H1 (cell line): Measurements from ENCODE around the gene CLCC1. TPM values are rescaled to one million over a fixed set of nuclear protein-coding genes. Genes with fewer than 3 reads are reported as not detected.

Experiments used
- CTCF ChIA-PET: fragments of 300-600 bp; sonication (Branson Sonifier 250); formaldehyde crosslinking; loops from one replicate; lab custom pipeline; 2021; ENCODE audit not compliant: partially characterized antibody; lab: Charles Lee
- POLR2A ChIA-PET: fragments of 300-600 bp; sonication (Branson Sonifier 250); formaldehyde crosslinking; loops from one replicate; lab custom pipeline; 2021; ENCODE audit warnings: inconsistent platforms; ENCODE audit not compliant: partially characterized antibody; lab: Charles Lee
- DNase-seq, 2 experiments: peaks; one replicate each; pipeline versions ENCODE4 v3.0.0 to v3.0.0-alpha.2; 2010 to 2022; ENCODE audit warnings: low spot score in 2 of 2, low read depth in 1 of 2, mixed read lengths in 1 of 2
- FAIRE-seq: peaks from 2 replicates; lab custom pipeline; 2011; peaks lifted over from hg19 to GRCh38; lab: Jason Lieb, UNC
- H2AFZ ChIP-seq: 2 replicates; pipeline ENCODE4 v1.8.1; 2012; ENCODE audit warnings: low read length, inconsistent platforms
- H2AK5ac ChIP-seq: 2 replicates; pipeline ENCODE4 v1.6.1; 2013; ENCODE audit warnings: low read depth, low read length
- H2BK120ac ChIP-seq: replicated peaks from 2 replicates; pipeline ENCODE3; 2013; ENCODE audit warnings: low read depth, low read length, inconsistent platforms
- H2BK12ac ChIP-seq: 2 replicates; pipeline ENCODE4 v1.6.1; 2013; ENCODE audit warnings: low read depth, low read length
- H2BK15ac ChIP-seq: 2 replicates; pipeline ENCODE4 v1.6.1; 2013; ENCODE audit warnings: low read length
- H2BK20ac ChIP-seq: 2 replicates; pipeline ENCODE4 v1.6.1; 2013; ENCODE audit warnings: low read length
- H2BK5ac ChIP-seq: 2 replicates; pipeline ENCODE4 v1.6.1; 2013; ENCODE audit warnings: low read depth, low read length
- H3K14ac ChIP-seq: 2 replicates; pipeline ENCODE4 v1.6.1; 2013; ENCODE audit warnings: inconsistent platforms; ENCODE audit not compliant: insufficient read length
- H3K18ac ChIP-seq: 2 replicates; pipeline ENCODE4 v1.6.1; 2013; ENCODE audit warnings: low read length; ENCODE audit errors: extremely low read depth
- H3K23ac ChIP-seq: 2 replicates; pipeline ENCODE4 v1.6.1; 2013; ENCODE audit warnings: inconsistent platforms; ENCODE audit not compliant: insufficient read length
- H3K23me2 ChIP-seq: 2 replicates; pipeline ENCODE4 v1.6.1; 2013; ENCODE audit warnings: low read depth, low read length
- H3K27ac ChIP-seq: 2 replicates; pipeline ENCODE4 v1.6.1; 2011; ENCODE audit warnings: low read depth, low read length, inconsistent platforms
- H3K27me3 ChIP-seq, 4 experiments: replicated peaks in 1 of 4; 1 replicate in 1 of 4; 2 replicates in 3 of 4; pipeline versions ENCODE4 v1.6.1 to v1.8.1; 2011 to 2013; ENCODE audit warnings: low read length in 3 of 4, mild to moderate bottlenecking in 3 of 4, inconsistent platforms in 2 of 4, mixed read lengths in 2 of 4, moderate library complexity in 1 of 4; ENCODE audit not compliant: control insufficient read depth in 3 of 4, insufficient read depth in 3 of 4; ENCODE audit errors: extremely low read depth in 1 of 4
- H3K36me3 ChIP-seq, 4 experiments: 2 replicates each; pipeline versions ENCODE4 v1.6.1 to v1.8.1; 2011 to 2013; ENCODE audit warnings: mild to moderate bottlenecking in 4 of 4, low read length in 3 of 4, moderate library complexity in 2 of 4, control low read depth in 1 of 4, inconsistent platforms in 1 of 4; ENCODE audit not compliant: insufficient read depth in 4 of 4, control insufficient read depth in 2 of 4
- H3K4ac ChIP-seq: replicated peaks from 2 replicates; pipeline ENCODE3; 2013; ENCODE audit warnings: low read length, low read depth, mixed read lengths, inconsistent platforms; ENCODE audit not compliant: insufficient read length
- H3K4me1 ChIP-seq, 4 experiments: replicated peaks in 1 of 4; 1 replicate in 1 of 4; 2 replicates in 3 of 4; pipeline versions ENCODE4 v1.6.1 to v1.8.1; 2011 to 2013; ENCODE audit warnings: low read length in 3 of 4, inconsistent platforms in 2 of 4, mixed read lengths in 1 of 4; ENCODE audit not compliant: insufficient read depth in 4 of 4, control insufficient read depth in 3 of 4
- H3K4me2 ChIP-seq, 2 experiments: 2 replicates each; pipeline versions ENCODE4 v1.6.1 to v1.8.1; 2011 to 2013; ENCODE audit warnings: low read depth in 2 of 2, low read length in 2 of 2, control low read depth in 1 of 2, inconsistent platforms in 1 of 2, mild to moderate bottlenecking in 1 of 2; ENCODE audit not compliant: insufficient read depth in 1 of 2
- H3K4me3 ChIP-seq, 4 experiments: fragments of 200-600, 300-600 bp in 1 of 4; sonication (generic), shearing (Covaris generic), sonication (Bioruptor Twin) in 1 of 4; 2 replicates each; pipeline versions ENCODE4 v1.5.1 to v1.8.1; 2011 to 2016; ENCODE audit warnings: low read length in 4 of 4, low read depth in 3 of 4, control low read depth in 2 of 4, inconsistent platforms in 2 of 4, mild to moderate bottlenecking in 2 of 4, mixed read lengths in 1 of 4, moderate library complexity in 1 of 4; ENCODE audit not compliant: insufficient read depth in 2 of 4; ENCODE audit errors: extremely low read depth in 1 of 4
- H3K56ac ChIP-seq: replicated peaks from 2 replicates; pipeline ENCODE3; 2013; ENCODE audit warnings: low read depth, mild to moderate bottlenecking, mixed read lengths, low read length, inconsistent platforms; ENCODE audit not compliant: insufficient read length
- H3K79me1 ChIP-seq: 2 replicates; pipeline ENCODE4 v1.6.1; 2013; ENCODE audit warnings: low read depth, low read length, control low read depth
- H3K79me2 ChIP-seq, 2 experiments: 2 replicates each; pipeline versions ENCODE4 v1.6.1 to v1.8.1; 2012 to 2013; ENCODE audit warnings: low read length in 2 of 2, mild to moderate bottlenecking in 2 of 2, inconsistent platforms in 1 of 2; ENCODE audit not compliant: insufficient read depth in 2 of 2, control insufficient read depth in 1 of 2
- H3K9ac ChIP-seq, 4 experiments: replicated peaks in 1 of 4; 1 replicate in 1 of 4; 2 replicates in 3 of 4; pipeline versions ENCODE4 v1.6.1 to v1.8.1; 2011 to 2013; ENCODE audit warnings: low read depth in 3 of 4, low read length in 3 of 4, control low read depth in 2 of 4, mild to moderate bottlenecking in 2 of 4, moderate library complexity in 2 of 4, inconsistent platforms in 1 of 4; ENCODE audit errors: extremely low read depth in 1 of 4
- H3K9me3 ChIP-seq, 2 experiments: 2 replicates each; pipeline versions ENCODE4 v1.6.1 to v1.8.1; 2012 to 2013; ENCODE audit warnings: mild to moderate bottlenecking in 2 of 2, moderate library complexity in 2 of 2, control low read depth in 1 of 2, inconsistent platforms in 1 of 2, low read depth in 1 of 2, low read length in 1 of 2, mixed read lengths in 1 of 2; ENCODE audit not compliant: insufficient read depth in 2 of 2
- H4K20me1 ChIP-seq, 2 experiments: replicated peaks in 1 of 2; 2 replicates each; pipeline versions ENCODE3 to v1.8.1; 2011 to 2013; ENCODE audit warnings: inconsistent platforms in 2 of 2, low read length in 2 of 2, mild to moderate bottlenecking in 1 of 2; ENCODE audit not compliant: insufficient read depth in 2 of 2, control insufficient read depth in 1 of 2
- H4K5ac ChIP-seq: 2 replicates; pipeline ENCODE4 v1.6.1; 2013; ENCODE audit warnings: low read length, low read depth, mixed read lengths, inconsistent platforms; ENCODE audit not compliant: insufficient read length
- H4K8ac ChIP-seq: 2 replicates; pipeline ENCODE4 v1.8.0; 2013; ENCODE audit warnings: mild to moderate bottlenecking, moderate library complexity, low read length, inconsistent platforms; ENCODE audit not compliant: insufficient read depth; ENCODE audit errors: extremely low read depth
- H4K91ac ChIP-seq: replicated peaks from 2 replicates; pipeline ENCODE3; 2013; ENCODE audit warnings: low read length, mixed read lengths, inconsistent platforms; ENCODE audit not compliant: insufficient read length
- BCL11A ChIP-seq, 2 experiments: IDR thresholded peaks; one replicate each; pipeline ENCODE4 v1.6.1; 2011; ENCODE audit warnings: low read depth in 2 of 2, low read length in 2 of 2, mild to moderate bottlenecking in 2 of 2
- WGBS, 2 experiments: shearing (Covaris generic) in 1 of 2; methylation state at CpG; one replicate each; pipeline versions ENCODE4 v1.1.6 to v1.1.7; 2013 to 2015; ENCODE audit warnings: low lambda C conversion rate in 2 of 2, mixed read lengths in 2 of 2, inconsistent platforms in 1 of 2, low coverage in 1 of 2, missing lambda C conversion rate in 1 of 2; ENCODE audit not compliant: insufficient replicate concordance in 2 of 2, insufficient coverage in 1 of 2, insufficient read length in 1 of 2; ENCODE audit errors: extremely low coverage in 1 of 2, missing lambda C conversion rate in 1 of 2; 5-methylcytosine and 5-hydroxymethylcytosine counted together
- polyA plus RNA-seq, 7 experiments: library from polyadenylated mRNA; depleted of rRNA in 3 of 7; stranded (reverse) in 5 of 7; unstranded in 2 of 7; fragments of >200 nt in 5 of 7; fragments of 200-250 nt in 2 of 7; gene quantifications; 1 replicate in 5 of 7; 2 replicates in 1 of 7; 4 replicates in 1 of 7; pipeline versions ENCODE4 v1.2.1 to v1.2.3, GENCODE V29; 2011 to 2013; ENCODE audit warnings: missing spikeins in 2 of 7, mixed read lengths in 2 of 7
- total RNA-seq: library from RNA; stranded (reverse); fragmentation: NEBNext Ultra II Directional; extraction: Animal tissue kit (Norgen Biotek cat#: 25700); gene quantifications from 2 replicates; pipeline ENCODE4 v1.2.1, GENCODE V29; 2021

The CLCC1 gene
- total and polyA plus RNA-seq, 2 of the 8 experiments (the other 6 are each of a cell fraction or from before 2014, with no cell fraction given): 8.1 to 23.8 TPM

DNA sequence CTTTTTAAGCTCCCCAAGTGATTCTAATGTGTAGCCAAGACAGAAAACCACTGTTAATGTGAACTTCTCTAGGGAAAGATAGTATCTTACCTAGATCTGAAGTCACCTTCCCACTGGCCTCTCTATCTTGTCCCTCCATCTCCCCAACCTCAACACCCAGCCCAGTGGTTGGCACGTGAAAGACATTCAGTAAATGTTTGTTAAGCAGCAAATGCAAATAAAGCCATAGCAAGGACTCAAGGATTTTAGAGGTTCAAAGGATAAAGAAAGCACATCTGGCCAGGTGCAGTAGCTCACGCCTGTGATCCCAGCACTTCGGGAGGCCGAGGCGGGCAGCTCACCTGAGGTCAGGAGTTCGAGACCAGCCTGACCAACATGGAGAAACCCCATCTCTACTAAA lies 9.8 kb downstream of the CLCC1 start:
- Histone ChIP-seq H4K20me1 (peaks cover 1 to 5% of the 10 kb centered on the region in 2 experiments), H2BK20ac (no peak overlapping the region), H3K4me2 (no peak overlapping the region), H3K23ac (no peak overlapping the region), H3K14ac (no peak overlapping the region), H3K4me1 (peaks cover 0 to 9% (median 7%) of the 10 kb centered on the region in 4 experiments; a peak in 6 of 7 replicates), H3K4ac (no peak overlapping the region), H4K5ac (no peak overlapping the region), H2BK12ac (no peak overlapping the region), H3K4me3 (no peak overlapping the region), H4K8ac (no peak overlapping the region), H2BK5ac (no peak overlapping the region), H2BK15ac (no peak overlapping the region), H3K9me3 (no peaks in the 10 kb centered on the region), H3K27ac (no peak overlapping the region), H3K79me2 (peaks cover 0 to 66% of the 10 kb centered on the region in 2 experiments; a peak in 3 of 4 replicates), H3K9ac (no peak overlapping the region), H3K56ac (no peak overlapping the region), H3K23me2 (peaks cover 2% of the 10 kb centered on the region; the same call in 1 of the 2 replicates), H3K36me3 (no peaks in the 10 kb centered on the region; a peak in 1 of 8 replicates), H3K18ac (no peak overlapping the region), H2AK5ac (no peak overlapping the region), H2BK120ac (no peak overlapping the region), H2AFZ (no peak overlapping the region), H3K79me1 (peaks cover 2% of the 10 kb centered on the region; the same call in 1 of the 2 replicates), H3K27me3 (no peaks in the 10 kb centered on the region), H4K91ac (no peak overlapping the region)
- 90% methylated on average over 6 of the region's 6 CpGs; no CpG with 5 or more reads in 1 of the 2 experiments for WGBS, 2 experiments
- TF ChIP-seq BCL11A (IDR thresholded peaks at IDR 0.05; ENCODE audit: low read depth in 2 of 2, low read length in 2 of 2): no peak
- DNase-seq (no peak), FAIRE-seq (no peak)
- ChIA-PET CTCF (interaction anchor here (0.7 to 1.1 kb wide), 3 partner anchors 37 to 168 kb away, joined by 3 read pairs; no protein-coding TSS in a partner anchor), POLR2A (interaction anchor here (0.6 to 1.4 kb wide), 2 partner anchors 31 to 133 kb away, joined by 3 read pairs; no protein-coding TSS in a partner anchor)
